H9 (cell line): ENCODE results near the gene CACNA1H. TPM values are rescaled to one million over a fixed set of nuclear protein-coding genes. Genes with fewer than 3 reads are reported as not detected.

Experiments
- DNase-seq: peaks from one replicate; pipeline ENCODE4 v3.0.0-alpha.2; 2017
- H2AFZ ChIP-seq: one replicate; pipeline ENCODE4 v1.6.1; 2013; ENCODE audit warnings: mild to moderate bottlenecking, low read length, control low read depth, moderate library complexity
- H2AK5ac ChIP-seq: 2 replicates; pipeline ENCODE4 v1.6.1; 2013; ENCODE audit warnings: low read length, control low read depth, mixed read lengths; ENCODE audit not compliant: insufficient read length
- H2BK120ac ChIP-seq: one replicate; pipeline ENCODE4 v1.6.1; 2013; ENCODE audit warnings: low read depth, mild to moderate bottlenecking, low read length, control low read depth, inconsistent platforms; ENCODE audit not compliant: poor library complexity, severe bottlenecking
- H2BK12ac ChIP-seq: 2 replicates; pipeline ENCODE4 v1.6.1; 2013; ENCODE audit warnings: low read length, control low read depth, mixed read lengths, low read depth; ENCODE audit not compliant: insufficient read length
- H2BK15ac ChIP-seq: 2 replicates; pipeline ENCODE4 v1.6.1; 2013; ENCODE audit warnings: low read depth, low read length, control low read depth
- H2BK20ac ChIP-seq: one replicate; pipeline ENCODE4 v1.6.1; 2013; ENCODE audit warnings: low read depth, mild to moderate bottlenecking, low read length, control low read depth, inconsistent platforms; ENCODE audit not compliant: poor library complexity, severe bottlenecking
- H2BK5ac ChIP-seq: 2 replicates; pipeline ENCODE4 v1.6.1; 2013; ENCODE audit warnings: low read length, control low read depth, mixed read lengths; ENCODE audit not compliant: insufficient read length
- H3K14ac ChIP-seq: 2 replicates; pipeline ENCODE4 v1.6.1; 2013; ENCODE audit warnings: low read length, control low read depth; ENCODE audit not compliant: insufficient read depth
- H3K18ac ChIP-seq: 2 replicates; pipeline ENCODE4 v1.6.1; 2013; ENCODE audit warnings: low read depth, mild to moderate bottlenecking, mixed read lengths, low read length, control low read depth; ENCODE audit not compliant: insufficient read length
- H3K23ac ChIP-seq: 2 replicates; pipeline ENCODE4 v1.6.1; 2013; ENCODE audit warnings: low read length, control low read depth, mixed read lengths, low read depth; ENCODE audit not compliant: insufficient read length
- H3K23me2 ChIP-seq: 2 replicates; pipeline ENCODE4 v1.6.1; 2013; ENCODE audit warnings: low read depth, mild to moderate bottlenecking, mixed read lengths, low read length, control low read depth; ENCODE audit not compliant: insufficient read length, poor library complexity, severe bottlenecking
- H3K27ac ChIP-seq: 2 replicates; pipeline ENCODE4 v1.5.1; 2013; ENCODE audit warnings: low read length, control low read depth, mixed read lengths, low read depth; ENCODE audit not compliant: insufficient read length
- H3K27me3 ChIP-seq: 2 replicates; pipeline ENCODE4 v1.6.1; 2013; ENCODE audit warnings: low read length, control low read depth, inconsistent platforms; ENCODE audit not compliant: insufficient read depth
- H3K4ac ChIP-seq: 2 replicates; pipeline ENCODE4 v1.6.1; 2013; ENCODE audit warnings: low read depth, mild to moderate bottlenecking, control low read depth, inconsistent platforms, low read length, moderate library complexity
- H3K4me1 ChIP-seq: 2 replicates; pipeline ENCODE4 v1.6.1; 2013; ENCODE audit warnings: low read length, control low read depth, inconsistent platforms; ENCODE audit not compliant: insufficient read depth
- H3K4me2 ChIP-seq: 2 replicates; pipeline ENCODE4 v1.6.1; 2013; ENCODE audit warnings: low read length, control low read depth, mixed read lengths; ENCODE audit not compliant: insufficient read length, insufficient read depth
- H3K56ac ChIP-seq: 2 replicates; pipeline ENCODE4 v1.6.1; 2013; ENCODE audit warnings: low read depth, mild to moderate bottlenecking, mixed read lengths, low read length, control low read depth; ENCODE audit not compliant: insufficient read length
- H3K79me1 ChIP-seq: 2 replicates; pipeline ENCODE4 v1.6.1; 2013; ENCODE audit warnings: low read depth, mild to moderate bottlenecking, moderate library complexity, low read length, control low read depth, inconsistent platforms; ENCODE audit not compliant: insufficient read depth, poor library complexity, severe bottlenecking
- H3K79me2 ChIP-seq: 2 replicates; pipeline ENCODE4 v1.6.1; 2013; ENCODE audit warnings: low read length, control low read depth, inconsistent platforms; ENCODE audit not compliant: insufficient read depth
- H3K9ac ChIP-seq: 2 replicates; pipeline ENCODE4 v1.6.1; 2013; ENCODE audit warnings: low read length, control low read depth, mixed read lengths; ENCODE audit not compliant: insufficient read length; ENCODE audit errors: extremely low read depth
- H3K9me3 ChIP-seq: one replicate; pipeline ENCODE4 v1.6.1; 2013; ENCODE audit warnings: low read depth, low read length, inconsistent platforms; ENCODE audit not compliant: control insufficient read depth
- H3T11ph ChIP-seq: one replicate; pipeline ENCODE4 v1.6.1; 2013; ENCODE audit warnings: mild to moderate bottlenecking, low read length, control low read depth, inconsistent platforms
- H4K20me1 ChIP-seq: one replicate; pipeline ENCODE4 v1.6.1; 2013; ENCODE audit not compliant: control insufficient read depth, insufficient read length, insufficient read depth
- H4K5ac ChIP-seq: 2 replicates; pipeline ENCODE4 v1.6.1; 2013; ENCODE audit warnings: low read depth, mild to moderate bottlenecking, mixed read lengths, low read length, control low read depth; ENCODE audit not compliant: insufficient read length
- H4K8ac ChIP-seq: replicated peaks from 2 replicates; pipeline ENCODE4 v1.6.1; 2013; ENCODE audit warnings: low read length, control low read depth, mixed read lengths, low read depth; ENCODE audit not compliant: insufficient read length
- H4K91ac ChIP-seq: 2 replicates; pipeline ENCODE4 v1.6.1; 2013; ENCODE audit warnings: low read depth, mild to moderate bottlenecking, moderate library complexity, mixed read lengths, low read length, control low read depth; ENCODE audit not compliant: insufficient read length
- H3K27ac Mint-ChIP-seq, 3 experiments: 2 replicates in 2 of 3; 3 replicates in 1 of 3; pipeline ENCODE4 v1.8.0; 2020 to 2021; ENCODE audit warnings: mixed read lengths in 3 of 3, mild to moderate bottlenecking in 1 of 3, moderate library complexity in 1 of 3
- H3K27me3 Mint-ChIP-seq: 2 replicates; pipeline ENCODE4 v1.8.0; 2021; ENCODE audit warnings: low read depth, mild to moderate bottlenecking, moderate library complexity, mixed read lengths
- H3K36me3 Mint-ChIP-seq, 3 experiments: 2 replicates in 2 of 3; 3 replicates in 1 of 3; pipeline ENCODE4 v1.8.0; 2020 to 2021; ENCODE audit warnings: low read depth in 3 of 3, mixed read lengths in 3 of 3; ENCODE audit not compliant: insufficient read depth in 1 of 3
- H3K4me1 Mint-ChIP-seq, 2 experiments: 2 replicates each; pipeline ENCODE4 v1.8.0; 2020; ENCODE audit warnings: mixed read lengths in 2 of 2
- H3K4me3 Mint-ChIP-seq, 2 experiments: 2 replicates in 1 of 2; 3 replicates in 1 of 2; pipeline ENCODE4 v1.8.0; 2020 to 2021; ENCODE audit warnings: mild to moderate bottlenecking in 2 of 2, mixed read lengths in 2 of 2, moderate library complexity in 1 of 2
- H3K9me3 Mint-ChIP-seq, 2 experiments: 2 replicates in 1 of 2; 3 replicates in 1 of 2; pipeline ENCODE4 v1.8.0; 2020; ENCODE audit warnings: mild to moderate bottlenecking in 2 of 2, mixed read lengths in 2 of 2, moderate library complexity in 1 of 2
- WGBS: extraction: QIAGEN DNeasy Blood & Tissue Kit; methylation state at CpG from one replicate; pipeline ENCODE4 v1.1.7; 2013; ENCODE audit warnings: missing lambda C conversion rate, low lambda C conversion rate, mixed read lengths; ENCODE audit not compliant: insufficient read length; ENCODE audit errors: extremely low coverage; 5-methylcytosine and 5-hydroxymethylcytosine counted together
- total RNA-seq: library from RNA; stranded (reverse); gene quantifications from 2 replicates; pipeline ENCODE4 v1.2.1, GENCODE V29; 2021
- TF ChIP-seq, protein P1 (sequence below): fragments of 200-600 bp; sonication (generic); conservative IDR thresholded peaks from 3 replicates; pipeline ENCODE4 v1.8.0; 2021; ENCODE audit warnings: antibody characterized with exemption, mild to moderate bottlenecking

CACNA1H gene
- total RNA-seq, 1 experiment from 2014 or later, result 43.3 TPM

GRCh38 chr16:1210461-1210860 lies 57.6 kb downstream of the CACNA1H start:
- H2AFZ ChIP-seq, result no peak overlapping the region
- no peak overlapping the region for H2BK5ac ChIP-seq
- no peaks in the 10 kb centered on the region for H3K23me2 ChIP-seq
- no peaks in the 10 kb centered on the region for H4K20me1 ChIP-seq
- Mint-ChIP-seq H3K4me1 (no peaks in the 10 kb centered on the region), H3K27me3 (no peaks in the 10 kb centered on the region), H3K27ac (no peak overlapping the region), H3K9me3 (no peaks in the 10 kb centered on the region), H3K36me3 (peaks cover 0 to 34% (median 27%) of the 10 kb centered on the region in 3 experiments; a peak in 6 of 7 replicates), H3K4me3 (no peak overlapping the region)
- TF ChIP-seq, protein P1, sequence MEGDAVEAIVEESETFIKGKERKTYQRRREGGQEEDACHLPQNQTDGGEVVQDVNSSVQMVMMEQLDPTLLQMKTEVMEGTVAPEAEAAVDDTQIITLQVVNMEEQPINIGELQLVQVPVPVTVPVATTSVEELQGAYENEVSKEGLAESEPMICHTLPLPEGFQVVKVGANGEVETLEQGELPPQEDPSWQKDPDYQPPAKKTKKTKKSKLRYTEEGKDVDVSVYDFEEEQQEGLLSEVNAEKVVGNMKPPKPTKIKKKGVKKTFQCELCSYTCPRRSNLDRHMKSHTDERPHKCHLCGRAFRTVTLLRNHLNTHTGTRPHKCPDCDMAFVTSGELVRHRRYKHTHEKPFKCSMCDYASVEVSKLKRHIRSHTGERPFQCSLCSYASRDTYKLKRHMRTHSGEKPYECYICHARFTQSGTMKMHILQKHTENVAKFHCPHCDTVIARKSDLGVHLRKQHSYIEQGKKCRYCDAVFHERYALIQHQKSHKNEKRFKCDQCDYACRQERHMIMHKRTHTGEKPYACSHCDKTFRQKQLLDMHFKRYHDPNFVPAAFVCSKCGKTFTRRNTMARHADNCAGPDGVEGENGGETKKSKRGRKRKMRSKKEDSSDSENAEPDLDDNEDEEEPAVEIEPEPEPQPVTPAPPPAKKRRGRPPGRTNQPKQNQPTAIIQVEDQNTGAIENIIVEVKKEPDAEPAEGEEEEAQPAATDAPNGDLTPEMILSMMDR, result no peak
- no peak overlapping the region for H2BK12ac ChIP-seq
- H4K91ac ChIP-seq, result no peak overlapping the region
- no peaks in the 10 kb centered on the region for H3K79me1 ChIP-seq
- no peaks in the 10 kb centered on the region for H3K4me1 ChIP-seq
- no peak overlapping the region for H3K23ac ChIP-seq
- no peak overlapping the region for H4K5ac ChIP-seq
- H2AK5ac ChIP-seq, result no peak overlapping the region
- WGBS, result no CpG with 5 or more reads among the region's 23 CpGs
- H3K9ac ChIP-seq, result no peak overlapping the region
- no peak overlapping the region for H3K4me2 ChIP-seq
- no peak overlapping the region for H3K4ac ChIP-seq
- no peak overlapping the region for H2BK15ac ChIP-seq
- H3K27ac ChIP-seq, result no peak overlapping the region
- no peak for DNase-seq
- no peak overlapping the region for H3K18ac ChIP-seq
- no peak overlapping the region for H3T11ph ChIP-seq
- H2BK120ac ChIP-seq, result no peak overlapping the region
- H3K14ac ChIP-seq, result no peak overlapping the region
- H3K56ac ChIP-seq, result no peak overlapping the region
- no peaks in the 10 kb centered on the region for H3K79me2 ChIP-seq
- no peaks in the 10 kb centered on the region for H3K27me3 ChIP-seq
- H3K9me3 ChIP-seq, result no peaks in the 10 kb centered on the region
- no peak overlapping the region for H2BK20ac ChIP-seq
- no peak overlapping the region for H4K8ac ChIP-seq
